H1 (cell line): ENCODE data around the gene COL25A1. TPM values are rescaled to one million over a fixed set of nuclear protein-coding genes. Genes with fewer than 3 reads are reported as not detected.

Experiments used
- CTCF ChIA-PET: fragments of 300-600 bp; sonication (Branson Sonifier 250); formaldehyde crosslinking; loops from one replicate; lab custom pipeline; 2021; ENCODE audit not compliant: partially characterized antibody; lab: Charles Lee
- POLR2A ChIA-PET: fragments of 300-600 bp; sonication (Branson Sonifier 250); formaldehyde crosslinking; loops from one replicate; lab custom pipeline; 2021; ENCODE audit warnings: inconsistent platforms; ENCODE audit not compliant: partially characterized antibody; lab: Charles Lee
- DNase-seq, 2 experiments: peaks; one replicate each; pipeline versions ENCODE4 v3.0.0 to v3.0.0-alpha.2; 2010 to 2022; ENCODE audit warnings: low spot score in 2 of 2, low read depth in 1 of 2, mixed read lengths in 1 of 2
- FAIRE-seq: peaks from 2 replicates; lab custom pipeline; 2011; peaks lifted over from hg19 to GRCh38; lab: Jason Lieb, UNC
- H2AFZ ChIP-seq: 2 replicates; pipeline ENCODE4 v1.8.1; 2012; ENCODE audit warnings: low read length, inconsistent platforms
- H2AK5ac ChIP-seq: 2 replicates; pipeline ENCODE4 v1.6.1; 2013; ENCODE audit warnings: low read depth, low read length
- H2BK120ac ChIP-seq: replicated peaks from 2 replicates; pipeline ENCODE3; 2013; ENCODE audit warnings: low read depth, low read length, inconsistent platforms
- H2BK12ac ChIP-seq: 2 replicates; pipeline ENCODE4 v1.6.1; 2013; ENCODE audit warnings: low read depth, low read length
- H2BK15ac ChIP-seq: 2 replicates; pipeline ENCODE4 v1.6.1; 2013; ENCODE audit warnings: low read length
- H2BK20ac ChIP-seq: 2 replicates; pipeline ENCODE4 v1.6.1; 2013; ENCODE audit warnings: low read length
- H2BK5ac ChIP-seq: 2 replicates; pipeline ENCODE4 v1.6.1; 2013; ENCODE audit warnings: low read depth, low read length
- H3K14ac ChIP-seq: 2 replicates; pipeline ENCODE4 v1.6.1; 2013; ENCODE audit warnings: inconsistent platforms; ENCODE audit not compliant: insufficient read length
- H3K18ac ChIP-seq: 2 replicates; pipeline ENCODE4 v1.6.1; 2013; ENCODE audit warnings: low read length; ENCODE audit errors: extremely low read depth
- H3K23ac ChIP-seq: 2 replicates; pipeline ENCODE4 v1.6.1; 2013; ENCODE audit warnings: inconsistent platforms; ENCODE audit not compliant: insufficient read length
- H3K23me2 ChIP-seq: 2 replicates; pipeline ENCODE4 v1.6.1; 2013; ENCODE audit warnings: low read depth, low read length
- H3K27ac ChIP-seq: 2 replicates; pipeline ENCODE4 v1.6.1; 2011; ENCODE audit warnings: low read depth, low read length, inconsistent platforms
- H3K27me3 ChIP-seq, 4 experiments: replicated peaks in 1 of 4; 1 replicate in 1 of 4; 2 replicates in 3 of 4; pipeline versions ENCODE4 v1.6.1 to v1.8.1; 2011 to 2013; ENCODE audit warnings: low read length in 3 of 4, mild to moderate bottlenecking in 3 of 4, inconsistent platforms in 2 of 4, mixed read lengths in 2 of 4, moderate library complexity in 1 of 4; ENCODE audit not compliant: control insufficient read depth in 3 of 4, insufficient read depth in 3 of 4; ENCODE audit errors: extremely low read depth in 1 of 4
- H3K36me3 ChIP-seq, 4 experiments: 2 replicates each; pipeline versions ENCODE4 v1.6.1 to v1.8.1; 2011 to 2013; ENCODE audit warnings: mild to moderate bottlenecking in 4 of 4, low read length in 3 of 4, moderate library complexity in 2 of 4, control low read depth in 1 of 4, inconsistent platforms in 1 of 4; ENCODE audit not compliant: insufficient read depth in 4 of 4, control insufficient read depth in 2 of 4
- H3K4ac ChIP-seq: replicated peaks from 2 replicates; pipeline ENCODE3; 2013; ENCODE audit warnings: low read length, low read depth, mixed read lengths, inconsistent platforms; ENCODE audit not compliant: insufficient read length
- H3K4me1 ChIP-seq, 4 experiments: replicated peaks in 1 of 4; 1 replicate in 1 of 4; 2 replicates in 3 of 4; pipeline versions ENCODE4 v1.6.1 to v1.8.1; 2011 to 2013; ENCODE audit warnings: low read length in 3 of 4, inconsistent platforms in 2 of 4, mixed read lengths in 1 of 4; ENCODE audit not compliant: insufficient read depth in 4 of 4, control insufficient read depth in 3 of 4
- H3K4me2 ChIP-seq, 2 experiments: 2 replicates each; pipeline versions ENCODE4 v1.6.1 to v1.8.1; 2011 to 2013; ENCODE audit warnings: low read depth in 2 of 2, low read length in 2 of 2, control low read depth in 1 of 2, inconsistent platforms in 1 of 2, mild to moderate bottlenecking in 1 of 2; ENCODE audit not compliant: insufficient read depth in 1 of 2
- H3K4me3 ChIP-seq, 4 experiments: fragments of 200-600, 300-600 bp in 1 of 4; sonication (generic), shearing (Covaris generic), sonication (Bioruptor Twin) in 1 of 4; 2 replicates each; pipeline versions ENCODE4 v1.5.1 to v1.8.1; 2011 to 2016; ENCODE audit warnings: low read length in 4 of 4, low read depth in 3 of 4, control low read depth in 2 of 4, inconsistent platforms in 2 of 4, mild to moderate bottlenecking in 2 of 4, mixed read lengths in 1 of 4, moderate library complexity in 1 of 4; ENCODE audit not compliant: insufficient read depth in 2 of 4; ENCODE audit errors: extremely low read depth in 1 of 4
- H3K56ac ChIP-seq: replicated peaks from 2 replicates; pipeline ENCODE3; 2013; ENCODE audit warnings: low read depth, mild to moderate bottlenecking, mixed read lengths, low read length, inconsistent platforms; ENCODE audit not compliant: insufficient read length
- H3K79me1 ChIP-seq: 2 replicates; pipeline ENCODE4 v1.6.1; 2013; ENCODE audit warnings: low read depth, low read length, control low read depth
- H3K79me2 ChIP-seq, 2 experiments: 2 replicates each; pipeline versions ENCODE4 v1.6.1 to v1.8.1; 2012 to 2013; ENCODE audit warnings: low read length in 2 of 2, mild to moderate bottlenecking in 2 of 2, inconsistent platforms in 1 of 2; ENCODE audit not compliant: insufficient read depth in 2 of 2, control insufficient read depth in 1 of 2
- H3K9ac ChIP-seq, 4 experiments: replicated peaks in 1 of 4; 1 replicate in 1 of 4; 2 replicates in 3 of 4; pipeline versions ENCODE4 v1.6.1 to v1.8.1; 2011 to 2013; ENCODE audit warnings: low read depth in 3 of 4, low read length in 3 of 4, control low read depth in 2 of 4, mild to moderate bottlenecking in 2 of 4, moderate library complexity in 2 of 4, inconsistent platforms in 1 of 4; ENCODE audit errors: extremely low read depth in 1 of 4
- H3K9me3 ChIP-seq, 2 experiments: 2 replicates each; pipeline versions ENCODE4 v1.6.1 to v1.8.1; 2012 to 2013; ENCODE audit warnings: mild to moderate bottlenecking in 2 of 2, moderate library complexity in 2 of 2, control low read depth in 1 of 2, inconsistent platforms in 1 of 2, low read depth in 1 of 2, low read length in 1 of 2, mixed read lengths in 1 of 2; ENCODE audit not compliant: insufficient read depth in 2 of 2
- H4K20me1 ChIP-seq, 2 experiments: replicated peaks in 1 of 2; 2 replicates each; pipeline versions ENCODE3 to v1.8.1; 2011 to 2013; ENCODE audit warnings: inconsistent platforms in 2 of 2, low read length in 2 of 2, mild to moderate bottlenecking in 1 of 2; ENCODE audit not compliant: insufficient read depth in 2 of 2, control insufficient read depth in 1 of 2
- H4K5ac ChIP-seq: 2 replicates; pipeline ENCODE4 v1.6.1; 2013; ENCODE audit warnings: low read length, low read depth, mixed read lengths, inconsistent platforms; ENCODE audit not compliant: insufficient read length
- H4K8ac ChIP-seq: 2 replicates; pipeline ENCODE4 v1.8.0; 2013; ENCODE audit warnings: mild to moderate bottlenecking, moderate library complexity, low read length, inconsistent platforms; ENCODE audit not compliant: insufficient read depth; ENCODE audit errors: extremely low read depth
- H4K91ac ChIP-seq: replicated peaks from 2 replicates; pipeline ENCODE3; 2013; ENCODE audit warnings: low read length, mixed read lengths, inconsistent platforms; ENCODE audit not compliant: insufficient read length
- CBX8 ChIP-seq: fragments of 300-800, 300-1000 bp; sonication (generic); IDR thresholded peaks from 2 replicates; pipeline ENCODE4 v1.7.1; 2016; ENCODE audit warnings: low read depth, low read length, borderline replicate concordance
- CHD1 ChIP-seq: IDR thresholded peaks from 2 replicates; pipeline ENCODE4 v1.6.1; 2012; ENCODE audit warnings: low read depth, low read length, improper control_type of control experiment
- E2F6 ChIP-seq: IDR thresholded peaks from 2 replicates; pipeline ENCODE4 v1.6.1; 2012; ENCODE audit warnings: inconsistent platforms
- FOSL1 ChIP-seq: IDR thresholded peaks from 2 replicates; pipeline ENCODE4 v1.6.1; 2011; ENCODE audit warnings: mild to moderate bottlenecking, low read depth, low read length, moderate library complexity; ENCODE audit not compliant: insufficient read depth
- GABPA ChIP-seq: IDR thresholded peaks from 2 replicates; pipeline ENCODE4 v1.6.1; 2011; ENCODE audit warnings: mild to moderate bottlenecking, low read length, moderate library complexity, borderline replicate concordance; ENCODE audit not compliant: insufficient read depth
- GTF2F1 ChIP-seq: IDR thresholded peaks from 2 replicates; pipeline ENCODE4 v1.6.1; 2012; ENCODE audit warnings: low read depth, low read length, improper control_type of control experiment, borderline replicate concordance
- PHF8 ChIP-seq: fragments of 200-600 bp; sonication (generic); conservative IDR thresholded peaks from 2 replicates; pipeline ENCODE4 v1.7.1; 2012; ENCODE audit warnings: low read depth, mild to moderate bottlenecking, inconsistent platforms, low read length, moderate library complexity
- RAD21 ChIP-seq, 2 experiments: IDR thresholded peaks in 1 of 2; conservative IDR thresholded peaks in 1 of 2; 2 replicates each; pipeline ENCODE4 v1.6.1; 2011; ENCODE audit warnings: low read depth in 2 of 2, low read length in 2 of 2, improper control_type of control experiment in 1 of 2, inconsistent platforms in 1 of 2, mild to moderate bottlenecking in 1 of 2, moderate library complexity in 1 of 2
- RBBP5 ChIP-seq: IDR thresholded peaks from 2 replicates; pipeline ENCODE4 v1.7.1; 2012; ENCODE audit warnings: low read depth, mild to moderate bottlenecking, inconsistent platforms, low read length, moderate library complexity, borderline replicate concordance
- SUZ12 ChIP-seq: fragments of 200-600 bp; sonication (generic); IDR thresholded peaks from 2 replicates; pipeline ENCODE4 v1.6.1; 2012; ENCODE audit warnings: mild to moderate bottlenecking, inconsistent platforms, low read length, moderate library complexity, mixed read lengths
- TAF1 ChIP-seq: IDR thresholded peaks from 2 replicates; pipeline ENCODE4 v1.6.1; 2011; ENCODE audit warnings: mild to moderate bottlenecking, low read depth, low read length
- USF2 ChIP-seq: IDR thresholded peaks from 2 replicates; pipeline ENCODE4 v1.6.1; 2011; ENCODE audit warnings: low read length, improper control_type of control experiment
- WGBS, 2 experiments: shearing (Covaris generic) in 1 of 2; methylation state at CpG; one replicate each; pipeline versions ENCODE4 v1.1.6 to v1.1.7; 2013 to 2015; ENCODE audit warnings: low lambda C conversion rate in 2 of 2, mixed read lengths in 2 of 2, inconsistent platforms in 1 of 2, low coverage in 1 of 2, missing lambda C conversion rate in 1 of 2; ENCODE audit not compliant: insufficient replicate concordance in 2 of 2, insufficient coverage in 1 of 2, insufficient read length in 1 of 2; ENCODE audit errors: extremely low coverage in 1 of 2, missing lambda C conversion rate in 1 of 2; 5-methylcytosine and 5-hydroxymethylcytosine counted together
- polyA plus RNA-seq, 7 experiments: library from polyadenylated mRNA; depleted of rRNA in 3 of 7; stranded (reverse) in 5 of 7; unstranded in 2 of 7; fragments of >200 nt in 5 of 7; fragments of 200-250 nt in 2 of 7; gene quantifications; 1 replicate in 5 of 7; 2 replicates in 1 of 7; 4 replicates in 1 of 7; pipeline versions ENCODE4 v1.2.1 to v1.2.3, GENCODE V29; 2011 to 2013; ENCODE audit warnings: missing spikeins in 2 of 7, mixed read lengths in 2 of 7
- total RNA-seq: library from RNA; stranded (reverse); fragmentation: NEBNext Ultra II Directional; extraction: Animal tissue kit (Norgen Biotek cat#: 25700); gene quantifications from 2 replicates; pipeline ENCODE4 v1.2.1, GENCODE V29; 2021

COL25A1 gene
- total and polyA plus RNA-seq, 2 of the 8 experiments (the other 6 are each of a cell fraction or from before 2014, with no cell fraction given): 1.1 to 8.3 TPM

GRCh38 chr4:109319156-109319555 is 16.7 kb upstream of the COL25A1 start:
- no peak overlapping the region for H4K5ac ChIP-seq
- H3K23ac ChIP-seq: no peak overlapping the region
- no peak overlapping the region for H3K9ac ChIP-seq
- H4K20me1 ChIP-seq: no peaks in the 10 kb centered on the region
- no peak overlapping the region for H3K18ac ChIP-seq
- H3K4me2 ChIP-seq: no peak overlapping the region
- H2BK12ac ChIP-seq: no peak overlapping the region
- ChIA-PET CTCF (interaction anchor here (1.2 kb wide), 1 partner anchor 17 kb away, joined by 3 read pairs; the partner anchor contains the start of gene COL25A1), POLR2A (interaction anchor here (1.5 kb wide), 1 partner anchor 16 kb away, joined by 5 read pairs; no protein-coding TSS in a partner anchor)
- no peak overlapping the region for H2BK15ac ChIP-seq
- H4K8ac ChIP-seq: no peak overlapping the region
- H3K27me3 ChIP-seq: no peaks in the 10 kb centered on the region
- H3K23me2 ChIP-seq: no peaks in the 10 kb centered on the region
- H3K79me2 ChIP-seq: no peaks in the 10 kb centered on the region
- H3K36me3 ChIP-seq: no peaks in the 10 kb centered on the region
- H2BK120ac ChIP-seq: no peak overlapping the region
- H2AK5ac ChIP-seq: no peak overlapping the region
- H3K4me3 ChIP-seq: no peak overlapping the region
- no peak overlapping the region for H2BK20ac ChIP-seq
- no peak overlapping the region for H3K14ac ChIP-seq
- no peak overlapping the region for H3K4ac ChIP-seq
- H2BK5ac ChIP-seq: no peak overlapping the region
- no peak overlapping the region for H4K91ac ChIP-seq
- no peaks in the 10 kb centered on the region for H3K79me1 ChIP-seq
- no peaks in the 10 kb centered on the region for H3K4me1 ChIP-seq
- peaks cover 10 to 20% of the 10 kb centered on the region in 2 experiments for H3K9me3 ChIP-seq
- no peak overlapping the region for H3K56ac ChIP-seq
- H3K27ac ChIP-seq: no peak overlapping the region
- no peak overlapping the region for H2AFZ ChIP-seq
- 89% methylated on average over 2 of the region's 2 CpGs; no CpG with 5 or more reads in 1 of the 2 experiments for WGBS, 2 experiments
- FAIRE-seq (no peak), DNase-seq (no peak)
- TF ChIP-seq RBBP5: no peak
- no peak for TF ChIP-seq CHD1
- TF ChIP-seq PHF8: no peak
- TF ChIP-seq E2F6: no peak
- no peak for TF ChIP-seq CBX8
- TF ChIP-seq GABPA: no peak
- no peak for TF ChIP-seq GTF2F1
- no peak for TF ChIP-seq SUZ12
- TF ChIP-seq RAD21 (IDR thresholded peaks at IDR 0.05 in 1 of 2, conservative IDR thresholded peaks at IDR 0.05 in 1 of 2; ENCODE audit: low read depth in 2 of 2, low read length in 2 of 2): no peak
- no peak for TF ChIP-seq USF2
- TF ChIP-seq TAF1: no peak
- no peak for TF ChIP-seq FOSL1
